Smooth muscle cell (in vitro differentiated cells): Measurements from ENCODE around the gene DNASE1L3. TPM values are rescaled to one million over a fixed set of nuclear protein-coding genes. Genes with fewer than 3 reads are reported as not detected.

Experiments
- DNase-seq: peaks from one replicate; lab custom pipeline; 2025; ENCODE audit not compliant: unreplicated experiment; lab: John Stamatoyannopoulos, UW
- H2AFZ ChIP-seq: fragments of 200-600 bp; sonication (generic); 2 replicates; pipeline ENCODE4 v1.6.0; 2016; ENCODE audit warnings: antibody characterized with exemption, low read depth, mild to moderate bottlenecking
- H3F3A ChIP-seq: fragments of 200-600 bp; sonication (generic); 2 replicates; pipeline ENCODE4 v1.6.0; 2017; ENCODE audit warnings: antibody characterized with exemption, low read depth
- H3K27ac ChIP-seq: fragments of 200-600 bp; sonication (generic); 2 replicates; pipeline ENCODE4 v1.5.1; 2016; ENCODE audit warnings: low read depth, mild to moderate bottlenecking
- H3K27me3 ChIP-seq: fragments of 200-600 bp; sonication (generic); 2 replicates; pipeline ENCODE4 v1.6.1; 2016; ENCODE audit warnings: low read depth, mild to moderate bottlenecking
- H3K36me3 ChIP-seq: fragments of 200-600 bp; sonication (generic); 2 replicates; pipeline ENCODE4 v1.5.1; 2016; ENCODE audit warnings: low read depth
- H3K4me1 ChIP-seq: fragments of 200-600 bp; sonication (generic); 2 replicates; pipeline ENCODE4 v1.5.1; 2016; ENCODE audit warnings: low read depth
- H3K4me2 ChIP-seq: fragments of 200-600 bp; sonication (generic); 2 replicates; pipeline ENCODE4 v1.6.0; 2016; ENCODE audit warnings: mild to moderate bottlenecking
- H3K4me3 ChIP-seq: fragments of 200-600 bp; sonication (generic); 2 replicates; pipeline ENCODE4 v1.5.1; 2016; ENCODE audit warnings: mild to moderate bottlenecking
- H3K79me2 ChIP-seq: fragments of 200-600 bp; sonication (generic); 2 replicates; pipeline ENCODE4 v1.6.0; 2016; ENCODE audit warnings: low read depth, mild to moderate bottlenecking
- H3K9ac ChIP-seq: fragments of 200-600 bp; sonication (generic); 2 replicates; pipeline ENCODE4 v1.6.0; 2016; ENCODE audit warnings: low read depth
- H3K9me3 ChIP-seq: fragments of 200-600 bp; sonication (generic); replicated peaks from 2 replicates; pipeline ENCODE4 v1.5.1; 2016; ENCODE audit warnings: low read depth
- H4K20me1 ChIP-seq: fragments of 200-600 bp; sonication (generic); 2 replicates; pipeline ENCODE4 v1.6.0; 2016; ENCODE audit warnings: low read depth
- WGBS: methylation state at CpG from one replicate; pipeline ENCODE4 v1.1.7; 2016; ENCODE audit warnings: low lambda C conversion rate; 5-methylcytosine and 5-hydroxymethylcytosine counted together
- polyA plus RNA-seq: library from polyadenylated mRNA; unstranded; fragments of >200 nt; fragmentation: Nextera tagmentation; extraction: Ambion mirVana; gene quantifications from 2 replicates; pipeline ENCODE4 v1.2.1, GENCODE V29; 2016
- total RNA-seq: library from RNA; depleted of rRNA; stranded (reverse); fragments of >200 nt; gene quantifications from 2 replicates; pipeline ENCODE4 v1.2.3, GENCODE V29; 2014
- TF ChIP-seq, protein P1 (sequence below): fragments of 200-600 bp; sonication (generic); IDR thresholded peaks from 2 replicates; pipeline ENCODE4 v1.5.1; 2017; ENCODE audit warnings: borderline replicate concordance, mild to moderate bottlenecking, antibody characterized with exemption; ENCODE audit not compliant: insufficient read depth, poor library complexity, severe bottlenecking

Gene DNASE1L3, protein sequence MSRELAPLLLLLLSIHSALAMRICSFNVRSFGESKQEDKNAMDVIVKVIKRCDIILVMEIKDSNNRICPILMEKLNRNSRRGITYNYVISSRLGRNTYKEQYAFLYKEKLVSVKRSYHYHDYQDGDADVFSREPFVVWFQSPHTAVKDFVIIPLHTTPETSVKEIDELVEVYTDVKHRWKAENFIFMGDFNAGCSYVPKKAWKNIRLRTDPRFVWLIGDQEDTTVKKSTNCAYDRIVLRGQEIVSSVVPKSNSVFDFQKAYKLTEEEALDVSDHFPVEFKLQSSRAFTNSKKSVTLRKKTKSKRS
- total RNA-seq (0.63 TPM in 1 of 2 replicates, not detected in the other), polyA plus RNA-seq (1.1 and 2.0 TPM in 2 replicates)

DNA sequence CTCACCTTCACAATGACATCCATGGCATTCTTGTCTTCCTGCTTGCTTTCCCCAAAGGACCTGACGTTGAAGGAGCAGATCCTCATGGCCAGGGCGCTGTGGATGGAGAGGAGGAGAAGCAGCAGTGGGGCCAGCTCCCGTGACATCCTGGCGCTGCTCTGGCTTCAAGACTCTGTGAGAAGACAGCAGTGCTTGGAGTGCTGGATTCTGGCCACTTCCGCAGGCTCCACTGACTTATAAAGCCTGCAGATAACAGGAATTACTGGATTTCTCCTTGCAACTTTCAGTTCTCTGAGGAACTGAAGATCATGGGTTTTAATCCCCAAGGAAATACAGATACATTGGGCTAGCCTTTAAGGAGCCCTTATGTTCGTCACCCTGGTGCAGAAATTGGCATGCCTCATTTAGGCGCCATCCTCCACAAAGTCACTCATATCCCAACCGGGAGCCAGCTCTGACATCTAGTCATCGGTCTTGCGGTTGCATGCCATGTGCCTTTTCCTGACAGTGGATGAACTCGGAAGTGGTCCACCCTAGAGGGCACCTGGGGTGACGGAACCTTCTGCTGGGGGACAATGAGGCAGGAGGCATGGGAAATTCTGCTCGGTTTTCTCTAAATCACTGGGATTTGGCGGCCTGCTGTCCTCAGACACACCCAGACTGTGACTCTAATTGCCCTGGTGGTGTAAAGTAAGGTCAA lies at the start of gene DNASE1L3:
Gene DNASE1L3, minus strand, starts transcription at position 212 of the 700 bp plus-strand sequence. Its CDS starts 66 bp downstream, at position 146.
- 68% methylated on average over 14 of the region's 14 CpGs for WGBS
- no peaks in the 10 kb centered on the region for H3K9me3 ChIP-seq

DNA sequence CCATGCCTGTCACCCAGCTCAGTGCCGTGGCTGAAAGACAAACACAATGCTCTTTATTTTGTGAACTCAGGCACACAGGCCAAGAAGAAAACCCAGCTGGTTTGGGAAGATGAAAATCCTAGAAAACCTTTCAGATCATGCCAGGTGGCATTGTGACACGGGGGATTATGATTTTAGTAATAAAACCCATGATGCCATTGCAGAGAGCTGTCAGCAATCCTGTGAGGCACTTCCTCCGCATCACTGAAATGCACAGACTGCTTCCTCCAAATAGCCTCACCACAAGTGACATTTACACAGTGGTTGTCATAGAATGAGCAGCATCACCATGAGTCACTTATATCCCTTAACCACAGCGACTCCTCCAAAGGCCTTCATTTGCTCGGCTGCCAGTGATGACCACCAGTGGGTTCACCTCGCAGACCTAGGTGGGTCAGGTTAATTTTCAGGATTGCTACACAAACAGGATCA lies 49.5 kb upstream of the DNASE1L3 start:
- no peaks in the 10 kb centered on the region for H3K36me3 ChIP-seq
- H2AFZ ChIP-seq: no peak overlapping the region
- peak overlapping the region; percentile 46 for H3K9ac ChIP-seq
- H3K4me3 ChIP-seq: no peak overlapping the region
- WGBS: 59% methylated on average over 6 of the region's 6 CpGs
- H3K27ac ChIP-seq: peak overlapping the region; percentile 69
- no peak for DNase-seq
- H3K4me2 ChIP-seq: no peak overlapping the region
- no peaks in the 10 kb centered on the region for H3K9me3 ChIP-seq
- no peaks in the 10 kb centered on the region for H3F3A ChIP-seq
- H4K20me1 ChIP-seq: no peaks in the 10 kb centered on the region
- H3K4me1 ChIP-seq: peaks cover 20% of the 10 kb centered on the region
- no peaks in the 10 kb centered on the region for H3K27me3 ChIP-seq
- TF ChIP-seq, protein P1, sequence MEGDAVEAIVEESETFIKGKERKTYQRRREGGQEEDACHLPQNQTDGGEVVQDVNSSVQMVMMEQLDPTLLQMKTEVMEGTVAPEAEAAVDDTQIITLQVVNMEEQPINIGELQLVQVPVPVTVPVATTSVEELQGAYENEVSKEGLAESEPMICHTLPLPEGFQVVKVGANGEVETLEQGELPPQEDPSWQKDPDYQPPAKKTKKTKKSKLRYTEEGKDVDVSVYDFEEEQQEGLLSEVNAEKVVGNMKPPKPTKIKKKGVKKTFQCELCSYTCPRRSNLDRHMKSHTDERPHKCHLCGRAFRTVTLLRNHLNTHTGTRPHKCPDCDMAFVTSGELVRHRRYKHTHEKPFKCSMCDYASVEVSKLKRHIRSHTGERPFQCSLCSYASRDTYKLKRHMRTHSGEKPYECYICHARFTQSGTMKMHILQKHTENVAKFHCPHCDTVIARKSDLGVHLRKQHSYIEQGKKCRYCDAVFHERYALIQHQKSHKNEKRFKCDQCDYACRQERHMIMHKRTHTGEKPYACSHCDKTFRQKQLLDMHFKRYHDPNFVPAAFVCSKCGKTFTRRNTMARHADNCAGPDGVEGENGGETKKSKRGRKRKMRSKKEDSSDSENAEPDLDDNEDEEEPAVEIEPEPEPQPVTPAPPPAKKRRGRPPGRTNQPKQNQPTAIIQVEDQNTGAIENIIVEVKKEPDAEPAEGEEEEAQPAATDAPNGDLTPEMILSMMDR: no peak
- no peaks in the 10 kb centered on the region for H3K79me2 ChIP-seq

More for the DNA sequence above, at the start of gene DNASE1L3:
- peak within 1 kb of the TSS; percentile 25 for H3K4me2 ChIP-seq
- H3K4me3 ChIP-seq: no peak within 1 kb of the TSS
- H2AFZ ChIP-seq: no peak within 1 kb of the TSS
- H3F3A ChIP-seq: no peaks in the 10 kb centered on the region
- H3K27ac ChIP-seq: no peak within 1 kb of the TSS
- DNase-seq: no peak
- TF ChIP-seq, protein P1: no peak
- H3K27me3 ChIP-seq: no peaks in the 10 kb centered on the region
- H3K79me2 ChIP-seq: no peaks in the 10 kb centered on the region
- no peaks in the 10 kb centered on the region for H3K36me3 ChIP-seq
- H3K4me1 ChIP-seq: no peaks in the 10 kb centered on the region
- no peaks in the 10 kb centered on the region for H4K20me1 ChIP-seq
- H3K9ac ChIP-seq: no peak within 1 kb of the TSS

DNA sequence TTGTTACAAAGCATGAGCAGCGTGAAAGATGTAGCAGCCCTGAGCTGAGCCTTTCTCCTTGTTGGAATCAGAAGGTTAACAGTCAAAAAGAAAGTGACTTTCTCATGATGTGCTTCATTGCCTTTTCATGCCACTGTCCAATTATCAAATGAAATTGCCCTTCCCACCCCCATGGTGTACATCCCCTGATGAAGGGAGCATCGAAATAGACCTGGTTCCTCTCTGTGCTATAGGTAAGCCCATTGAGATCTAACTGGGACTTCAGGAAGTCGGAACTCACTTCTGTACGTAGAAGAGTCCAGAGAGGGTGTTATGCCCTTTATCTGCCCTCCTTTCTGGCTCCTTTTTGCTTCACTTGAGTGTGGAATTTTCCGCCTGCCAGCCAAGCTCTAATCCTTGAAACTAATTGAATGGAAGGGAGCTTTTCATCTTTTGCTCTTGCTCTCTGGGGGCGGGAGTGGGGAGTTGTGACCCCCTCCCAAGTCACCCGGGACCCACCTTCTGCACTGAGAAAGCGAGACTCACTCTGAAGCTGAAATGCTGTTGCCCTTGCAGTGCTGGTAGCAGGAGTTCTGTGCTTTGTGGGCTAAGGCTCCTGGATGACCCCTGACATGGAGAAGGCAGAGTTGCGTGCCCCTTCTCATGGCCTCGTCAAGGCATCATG lies 47.8 kb upstream of the DNASE1L3 start:
- Histone ChIP-seq H3K4me1 (peaks cover 20% of the 10 kb centered on the region), H2AFZ (no peak overlapping the region), H3K36me3 (no peaks in the 10 kb centered on the region), H3K4me3 (no peak overlapping the region), H3K9ac (no peak overlapping the region), H4K20me1 (no peaks in the 10 kb centered on the region), H3K79me2 (no peaks in the 10 kb centered on the region), H3K4me2 (no peak overlapping the region), H3F3A (no peaks in the 10 kb centered on the region), H3K9me3 (no peaks in the 10 kb centered on the region), H3K27ac (no peak overlapping the region), H3K27me3 (no peaks in the 10 kb centered on the region)
- 88% methylated on average over 10 of the region's 10 CpGs for WGBS
- TF ChIP-seq, protein P1: no peak
- no peak for DNase-seq
